MV-4-11 (cell line): ENCODE measurements around the gene CALML3.

ENCODE experiments used
- DNase-seq: peaks from one replicate; lab custom pipeline; 2025; lab: John Stamatoyannopoulos, UW

CALML3 gene

GRCh38 chr10:5567477-5567876 is 42.7 kb downstream of the CALML3 start:
- DNase-seq: no peak

- DNase-seq: no peak
Observed at GRCh38 chr10:5568984-5569383, 44.2 kb downstream of the CALML3 start.

GRCh38 chr10:5569568-5569967 is 44.8 kb downstream of the CALML3 start:
- no peak for DNase-seq

- no peak for DNase-seq
Observed at GRCh38 chr10:5570007-5570655, 45.4 kb downstream of the CALML3 start.

- no peak for DNase-seq
Observed at GRCh38 chr10:5570979-5571810, 46.4 kb downstream of the CALML3 start.

- no peak for DNase-seq
Observed at GRCh38 chr10:5571826-5572225, 47.1 kb downstream of the CALML3 start.

- no peak for DNase-seq
Observed at GRCh38 chr10:5573319-5573950, 48.7 kb downstream of the CALML3 start.

- no peak for DNase-seq
Observed at GRCh38 chr10:5573968-5574641, 49.3 kb downstream of the CALML3 start.

- no peak for DNase-seq
Observed at GRCh38 chr10:5574642-5575131, 49.9 kb downstream of the CALML3 start.

- DNase-seq: no peak
Observed at GRCh38 chr10:5575144-5575481, 50.4 kb downstream of the CALML3 start.

GRCh38 chr10:5575482-5576153 is 50.9 kb downstream of the CALML3 start:
- DNase-seq: peak; percentile 19

- DNase-seq: no peak
Observed at GRCh38 chr10:5576154-5576748, 51.5 kb downstream of the CALML3 start.
